H9 (cell line): Measurements from ENCODE around the gene RTL9. TPM values are rescaled to one million over a fixed set of nuclear protein-coding genes. Genes with fewer than 3 reads are reported as not detected.

ENCODE experiments used
- DNase-seq: peaks from one replicate; pipeline ENCODE4 v3.0.0-alpha.2; 2017
- H2AFZ ChIP-seq: one replicate; pipeline ENCODE4 v1.6.1; 2013; ENCODE audit warnings: mild to moderate bottlenecking, low read length, control low read depth, moderate library complexity
- H2AK5ac ChIP-seq: 2 replicates; pipeline ENCODE4 v1.6.1; 2013; ENCODE audit warnings: low read length, control low read depth, mixed read lengths; ENCODE audit not compliant: insufficient read length
- H2BK120ac ChIP-seq: one replicate; pipeline ENCODE4 v1.6.1; 2013; ENCODE audit warnings: low read depth, mild to moderate bottlenecking, low read length, control low read depth, inconsistent platforms; ENCODE audit not compliant: poor library complexity, severe bottlenecking
- H2BK12ac ChIP-seq: 2 replicates; pipeline ENCODE4 v1.6.1; 2013; ENCODE audit warnings: low read length, control low read depth, mixed read lengths, low read depth; ENCODE audit not compliant: insufficient read length
- H2BK15ac ChIP-seq: 2 replicates; pipeline ENCODE4 v1.6.1; 2013; ENCODE audit warnings: low read depth, low read length, control low read depth
- H2BK20ac ChIP-seq: one replicate; pipeline ENCODE4 v1.6.1; 2013; ENCODE audit warnings: low read depth, mild to moderate bottlenecking, low read length, control low read depth, inconsistent platforms; ENCODE audit not compliant: poor library complexity, severe bottlenecking
- H2BK5ac ChIP-seq: 2 replicates; pipeline ENCODE4 v1.6.1; 2013; ENCODE audit warnings: low read length, control low read depth, mixed read lengths; ENCODE audit not compliant: insufficient read length
- H3K14ac ChIP-seq: 2 replicates; pipeline ENCODE4 v1.6.1; 2013; ENCODE audit warnings: low read length, control low read depth; ENCODE audit not compliant: insufficient read depth
- H3K18ac ChIP-seq: 2 replicates; pipeline ENCODE4 v1.6.1; 2013; ENCODE audit warnings: low read depth, mild to moderate bottlenecking, mixed read lengths, low read length, control low read depth; ENCODE audit not compliant: insufficient read length
- H3K23ac ChIP-seq: 2 replicates; pipeline ENCODE4 v1.6.1; 2013; ENCODE audit warnings: low read length, control low read depth, mixed read lengths, low read depth; ENCODE audit not compliant: insufficient read length
- H3K23me2 ChIP-seq: 2 replicates; pipeline ENCODE4 v1.6.1; 2013; ENCODE audit warnings: low read depth, mild to moderate bottlenecking, mixed read lengths, low read length, control low read depth; ENCODE audit not compliant: insufficient read length, poor library complexity, severe bottlenecking
- H3K27ac ChIP-seq: 2 replicates; pipeline ENCODE4 v1.5.1; 2013; ENCODE audit warnings: low read length, control low read depth, mixed read lengths, low read depth; ENCODE audit not compliant: insufficient read length
- H3K27me3 ChIP-seq: 2 replicates; pipeline ENCODE4 v1.6.1; 2013; ENCODE audit warnings: low read length, control low read depth, inconsistent platforms; ENCODE audit not compliant: insufficient read depth
- H3K4ac ChIP-seq: 2 replicates; pipeline ENCODE4 v1.6.1; 2013; ENCODE audit warnings: low read depth, mild to moderate bottlenecking, control low read depth, inconsistent platforms, low read length, moderate library complexity
- H3K4me1 ChIP-seq: 2 replicates; pipeline ENCODE4 v1.6.1; 2013; ENCODE audit warnings: low read length, control low read depth, inconsistent platforms; ENCODE audit not compliant: insufficient read depth
- H3K4me2 ChIP-seq: 2 replicates; pipeline ENCODE4 v1.6.1; 2013; ENCODE audit warnings: low read length, control low read depth, mixed read lengths; ENCODE audit not compliant: insufficient read length, insufficient read depth
- H3K56ac ChIP-seq: 2 replicates; pipeline ENCODE4 v1.6.1; 2013; ENCODE audit warnings: low read depth, mild to moderate bottlenecking, mixed read lengths, low read length, control low read depth; ENCODE audit not compliant: insufficient read length
- H3K79me1 ChIP-seq: 2 replicates; pipeline ENCODE4 v1.6.1; 2013; ENCODE audit warnings: low read depth, mild to moderate bottlenecking, moderate library complexity, low read length, control low read depth, inconsistent platforms; ENCODE audit not compliant: insufficient read depth, poor library complexity, severe bottlenecking
- H3K79me2 ChIP-seq: 2 replicates; pipeline ENCODE4 v1.6.1; 2013; ENCODE audit warnings: low read length, control low read depth, inconsistent platforms; ENCODE audit not compliant: insufficient read depth
- H3K9ac ChIP-seq: 2 replicates; pipeline ENCODE4 v1.6.1; 2013; ENCODE audit warnings: low read length, control low read depth, mixed read lengths; ENCODE audit not compliant: insufficient read length; ENCODE audit errors: extremely low read depth
- H3K9me3 ChIP-seq: one replicate; pipeline ENCODE4 v1.6.1; 2013; ENCODE audit warnings: low read depth, low read length, inconsistent platforms; ENCODE audit not compliant: control insufficient read depth
- H3T11ph ChIP-seq: one replicate; pipeline ENCODE4 v1.6.1; 2013; ENCODE audit warnings: mild to moderate bottlenecking, low read length, control low read depth, inconsistent platforms
- H4K20me1 ChIP-seq: one replicate; pipeline ENCODE4 v1.6.1; 2013; ENCODE audit not compliant: control insufficient read depth, insufficient read length, insufficient read depth
- H4K5ac ChIP-seq: 2 replicates; pipeline ENCODE4 v1.6.1; 2013; ENCODE audit warnings: low read depth, mild to moderate bottlenecking, mixed read lengths, low read length, control low read depth; ENCODE audit not compliant: insufficient read length
- H4K8ac ChIP-seq: replicated peaks from 2 replicates; pipeline ENCODE4 v1.6.1; 2013; ENCODE audit warnings: low read length, control low read depth, mixed read lengths, low read depth; ENCODE audit not compliant: insufficient read length
- H4K91ac ChIP-seq: 2 replicates; pipeline ENCODE4 v1.6.1; 2013; ENCODE audit warnings: low read depth, mild to moderate bottlenecking, moderate library complexity, mixed read lengths, low read length, control low read depth; ENCODE audit not compliant: insufficient read length
- H3K27ac Mint-ChIP-seq, 3 experiments: 2 replicates in 2 of 3; 3 replicates in 1 of 3; pipeline ENCODE4 v1.8.0; 2020 to 2021; ENCODE audit warnings: mixed read lengths in 3 of 3, mild to moderate bottlenecking in 1 of 3, moderate library complexity in 1 of 3
- H3K27me3 Mint-ChIP-seq: 2 replicates; pipeline ENCODE4 v1.8.0; 2021; ENCODE audit warnings: low read depth, mild to moderate bottlenecking, moderate library complexity, mixed read lengths
- H3K36me3 Mint-ChIP-seq, 3 experiments: 2 replicates in 2 of 3; 3 replicates in 1 of 3; pipeline ENCODE4 v1.8.0; 2020 to 2021; ENCODE audit warnings: low read depth in 3 of 3, mixed read lengths in 3 of 3; ENCODE audit not compliant: insufficient read depth in 1 of 3
- H3K4me1 Mint-ChIP-seq, 2 experiments: 2 replicates each; pipeline ENCODE4 v1.8.0; 2020; ENCODE audit warnings: mixed read lengths in 2 of 2
- H3K4me3 Mint-ChIP-seq, 2 experiments: 2 replicates in 1 of 2; 3 replicates in 1 of 2; pipeline ENCODE4 v1.8.0; 2020 to 2021; ENCODE audit warnings: mild to moderate bottlenecking in 2 of 2, mixed read lengths in 2 of 2, moderate library complexity in 1 of 2
- H3K9me3 Mint-ChIP-seq, 2 experiments: 2 replicates in 1 of 2; 3 replicates in 1 of 2; pipeline ENCODE4 v1.8.0; 2020; ENCODE audit warnings: mild to moderate bottlenecking in 2 of 2, mixed read lengths in 2 of 2, moderate library complexity in 1 of 2
- CTCF ChIP-seq: fragments of 200-600 bp; sonication (generic); conservative IDR thresholded peaks from 3 replicates; pipeline ENCODE4 v1.8.0; 2021; ENCODE audit warnings: antibody characterized with exemption, mild to moderate bottlenecking
- total RNA-seq: library from RNA; stranded (reverse); gene quantifications from 2 replicates; pipeline ENCODE4 v1.2.1, GENCODE V29; 2021

The RTL9 gene
- total RNA-seq, 1 experiment from 2014 or later = 0.13 TPM

- Histone ChIP-seq H3K4me1 (no peaks in the 10 kb centered on the region; the same call in 1 of the 2 replicates), H3K4ac (no peak overlapping the region), H3K14ac (no peak overlapping the region; the same call in 1 of the 2 replicates), H4K91ac (no peak overlapping the region), H3K4me2 (no peak overlapping the region), H2BK15ac (no peak overlapping the region), H3K23ac (no peak overlapping the region), H3T11ph (no peak overlapping the region), H3K9ac (no peak overlapping the region), H3K79me2 (no peaks in the 10 kb centered on the region), H3K27me3 (no peaks in the 10 kb centered on the region), H3K23me2 (no peaks in the 10 kb centered on the region), H4K20me1 (no peaks in the 10 kb centered on the region), H3K27ac (no peak overlapping the region), H2BK20ac (no peak overlapping the region), H2BK12ac (no peak overlapping the region), H2AK5ac (no peak overlapping the region), H2BK5ac (no peak overlapping the region), H3K9me3 (no peaks in the 10 kb centered on the region), H3K56ac (no peak overlapping the region), H3K79me1 (no peaks in the 10 kb centered on the region), H4K8ac (no peak overlapping the region), H4K5ac (no peak overlapping the region), H2AFZ (no peak overlapping the region), H2BK120ac (no peak overlapping the region), H3K18ac (no peak overlapping the region)
- TF ChIP-seq CTCF = no peak
- H3K4me3 Mint-ChIP-seq = no peak overlapping the region
- no peak for DNase-seq
- H3K9me3 Mint-ChIP-seq = no peaks in the 10 kb centered on the region
- no peak overlapping the region for H3K27ac Mint-ChIP-seq
- peaks cover 16 to 21% of the 10 kb centered on the region in 2 experiments for H3K4me1 Mint-ChIP-seq
- no peaks in the 10 kb centered on the region for H3K36me3 Mint-ChIP-seq
- H3K27me3 Mint-ChIP-seq = no peaks in the 10 kb centered on the region; the same call in none of the 2 replicates
Measured at GRCh38 chrX:110397339-110397738, 38.7 kb downstream of the RTL9 start.
